Parathyroid adenoma (tissue), 2 donors: Measurements from ENCODE around the gene SLC13A1.
A peak's percentile ranks its signal among the peaks of the same experiment; 100 is the strongest.

Source experiments
- H2AFZ ChIP-seq: fragments of 300-600 bp; sonication (generic); one replicate; pipeline ENCODE4 v1.7.0; 2017; ENCODE audit warnings: antibody characterized with exemption, mild to moderate bottlenecking
- H3K27ac ChIP-seq: fragments of 300-600 bp; sonication (generic); one replicate; pipeline ENCODE4 v1.7.0; 2017
- H3K27me3 ChIP-seq: fragments of 300-600 bp; sonication (generic); one replicate; pipeline ENCODE4 v1.7.0; 2017; ENCODE audit warnings: low read length; ENCODE audit not compliant: control insufficient read depth, insufficient read depth
- H3K36me3 ChIP-seq: fragments of 300-600 bp; sonication (generic); one replicate; pipeline ENCODE4 v1.7.0; 2017; ENCODE audit warnings: low read length; ENCODE audit not compliant: control insufficient read depth, insufficient read depth
- H3K4me1 ChIP-seq: fragments of 300-600 bp; sonication (generic); one replicate; pipeline ENCODE4 v1.7.0; 2017; ENCODE audit warnings: control low read depth
- H3K4me2 ChIP-seq: fragments of 300-600 bp; sonication (generic); one replicate; pipeline ENCODE4 v1.7.0; 2017; ENCODE audit warnings: low read length
- H3K4me3 ChIP-seq: fragments of 300-600 bp; sonication (generic); one replicate; pipeline ENCODE4 v1.7.0; 2017; ENCODE audit warnings: low read depth, low read length
- H3K79me2 ChIP-seq: fragments of 300-600 bp; sonication (generic); one replicate; pipeline ENCODE4 v1.7.0; 2017; ENCODE audit warnings: control low read depth
- H3K9ac ChIP-seq: fragments of 300-600 bp; sonication (generic); one replicate; pipeline ENCODE4 v1.7.0; 2017; ENCODE audit warnings: mild to moderate bottlenecking
- H3K9me3 ChIP-seq: fragments of 300-600 bp; sonication (generic); one replicate; pipeline ENCODE4 v1.7.0; 2017; ENCODE audit warnings: low read length; ENCODE audit not compliant: control insufficient read depth
- CTCF ChIP-seq: fragments of 300-600 bp; sonication (generic); IDR thresholded peaks from one replicate; pipeline ENCODE4 v1.7.0; 2017; ENCODE audit warnings: antibody characterized with exemption, mild to moderate bottlenecking
- donor health status: primary hyperparathyroidism.

The SLC13A1 gene

GRCh38 chr7:123210986-123211385 lies 11.2 kb upstream of the SLC13A1 start:
- TF ChIP-seq CTCF, result no peak
- Histone ChIP-seq H3K36me3 (no peaks in the 10 kb centered on the region), H3K9me3 (no peaks in the 10 kb centered on the region), H3K9ac (no peak overlapping the region), H3K27me3 (no peaks in the 10 kb centered on the region), H3K27ac (no peak overlapping the region), H3K79me2 (no peaks in the 10 kb centered on the region), H2AFZ (no peak overlapping the region), H3K4me2 (no peak overlapping the region), H3K4me1 (no peaks in the 10 kb centered on the region), H3K4me3 (no peak overlapping the region)

- Histone ChIP-seq H3K4me3 (no peak overlapping the region), H3K27me3 (no peaks in the 10 kb centered on the region), H3K4me2 (no peak overlapping the region), H3K9me3 (no peaks in the 10 kb centered on the region), H2AFZ (no peak overlapping the region), H3K27ac (no peak overlapping the region), H3K36me3 (no peaks in the 10 kb centered on the region), H3K9ac (no peak overlapping the region), H3K79me2 (no peaks in the 10 kb centered on the region), H3K4me1 (no peaks in the 10 kb centered on the region)
- TF ChIP-seq CTCF, result no peak
Observed at GRCh38 chr7:123209786-123210185, 10.0 kb upstream of the SLC13A1 start.

GRCh38 chr7:123208793-123209192 lies 9.0 kb upstream of the SLC13A1 start:
- H3K9ac ChIP-seq, result no peak overlapping the region
- peak; percentile 21 for TF ChIP-seq CTCF
- no peak overlapping the region for H3K4me3 ChIP-seq

GRCh38 chr7:123204206-123204835 lies 4.6 kb upstream of the SLC13A1 start:
- Histone ChIP-seq H3K4me1 (no peaks in the 10 kb centered on the region), H3K9ac (no peak overlapping the region), H3K27ac (no peak overlapping the region), H3K4me2 (no peak overlapping the region), H3K79me2 (no peaks in the 10 kb centered on the region), H3K36me3 (no peaks in the 10 kb centered on the region), H3K27me3 (no peaks in the 10 kb centered on the region), H3K4me3 (no peak overlapping the region), H2AFZ (no peak overlapping the region), H3K9me3 (no peaks in the 10 kb centered on the region)
- TF ChIP-seq CTCF, result no peak

More at GRCh38 chr7:123208793-123209192, 9.0 kb upstream of the SLC13A1 start:
- no peaks in the 10 kb centered on the region for H3K79me2 ChIP-seq
- H3K36me3 ChIP-seq, result no peaks in the 10 kb centered on the region
- no peaks in the 10 kb centered on the region for H3K4me1 ChIP-seq
- H3K27ac ChIP-seq, result no peak overlapping the region
- H3K27me3 ChIP-seq, result no peaks in the 10 kb centered on the region
- H3K4me2 ChIP-seq, result no peak overlapping the region
- peak overlapping the region; percentile 26 for H2AFZ ChIP-seq
- H3K9me3 ChIP-seq, result no peaks in the 10 kb centered on the region

GRCh38 chr7:123201901-123202300 lies 2.1 kb upstream of the SLC13A1 start:
- H3K79me2 ChIP-seq, result no peaks in the 10 kb centered on the region
- no peak overlapping the region for H3K4me2 ChIP-seq
- no peak for TF ChIP-seq CTCF
- H3K9ac ChIP-seq, result no peak overlapping the region
- no peak overlapping the region for H3K27ac ChIP-seq
- H3K4me3 ChIP-seq, result no peak overlapping the region
- H3K27me3 ChIP-seq, result no peaks in the 10 kb centered on the region
- no peaks in the 10 kb centered on the region for H3K4me1 ChIP-seq
- no peaks in the 10 kb centered on the region for H3K36me3 ChIP-seq
- H3K9me3 ChIP-seq, result no peaks in the 10 kb centered on the region
- H2AFZ ChIP-seq, result no peak overlapping the region
